GM18502 (cell line): ENCODE measurements around the gene ZNF576.
"Not testable (repeated sequence)": the region's sequence is repeated elsewhere in the genome, so short reads cannot be mapped to it uniquely, and the experiment has no call there.

Experiments used
- ATAC-seq: cut with Tn5 transposase; IDR thresholded peaks from one replicate; pipeline ENCODE4 v1.9.1; 2021; ENCODE audit warnings: mild to moderate bottlenecking; ENCODE audit not compliant: unreplicated experiment, poor library complexity

Gene ZNF576

GRCh38 chr19:43623889-43624670 lies 27.7 kb downstream of the ZNF576 start:
- no peak for ATAC-seq

- no peak for ATAC-seq
Measured at GRCh38 chr19:43624933-43625332, 28.5 kb downstream of the ZNF576 start.

- no peak for ATAC-seq
Measured at GRCh38 chr19:43625918-43626579, 29.7 kb downstream of the ZNF576 start.

DNA sequence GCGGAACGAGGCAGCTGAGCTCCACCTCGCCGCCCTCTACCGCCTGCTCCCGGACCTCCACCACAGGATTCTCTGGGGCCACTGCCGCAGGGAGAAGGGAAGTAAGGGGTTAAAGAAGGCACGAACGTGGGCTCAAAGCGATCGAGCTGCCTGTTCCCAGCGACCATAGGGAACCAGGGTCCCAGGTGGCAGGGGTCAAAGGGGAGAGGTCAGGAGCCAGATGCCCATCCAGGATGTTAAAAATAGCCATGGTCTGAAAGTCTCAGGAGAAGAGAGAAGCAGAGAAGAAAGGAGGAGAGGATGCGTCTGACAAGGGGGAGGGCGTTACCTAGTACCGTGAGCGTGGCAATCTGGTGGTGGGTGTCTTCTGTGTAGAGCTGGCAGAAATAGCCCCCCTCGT lies 30.4 kb downstream of the ZNF576 start:
- ATAC-seq, result no peak

GRCh38 chr19:43628646-43629326 lies 32.4 kb downstream of the ZNF576 start:
- no peak for ATAC-seq

GRCh38 chr19:43631491-43631890 lies 35.1 kb downstream of the ZNF576 start:
- no peak for ATAC-seq

GRCh38 chr19:43633520-43633919 lies 37.1 kb downstream of the ZNF576 start:
- ATAC-seq, result no peak

- ATAC-seq, result no peak
Measured at GRCh38 chr19:43634068-43634467, 37.7 kb downstream of the ZNF576 start.

DNA sequence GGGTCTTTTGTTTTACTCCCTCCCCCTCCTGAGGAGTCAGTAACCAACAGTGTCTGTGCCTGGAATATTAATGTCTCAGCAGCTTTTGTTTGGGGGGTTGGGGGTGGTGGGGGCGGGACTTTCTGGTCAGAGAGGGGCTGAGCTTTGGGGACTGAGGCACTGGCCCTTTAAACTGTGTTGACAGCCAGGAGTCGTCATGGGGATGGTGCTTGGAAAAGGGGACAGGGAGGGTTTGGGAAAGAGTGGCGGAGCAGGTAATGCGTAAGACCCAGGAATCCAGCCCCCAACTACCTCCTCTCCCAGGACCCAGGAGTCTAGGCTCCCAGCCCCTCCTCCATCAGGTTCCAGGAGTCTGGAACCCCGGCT lies 38.1 kb downstream of the ZNF576 start:
- ATAC-seq, result no peak

DNA sequence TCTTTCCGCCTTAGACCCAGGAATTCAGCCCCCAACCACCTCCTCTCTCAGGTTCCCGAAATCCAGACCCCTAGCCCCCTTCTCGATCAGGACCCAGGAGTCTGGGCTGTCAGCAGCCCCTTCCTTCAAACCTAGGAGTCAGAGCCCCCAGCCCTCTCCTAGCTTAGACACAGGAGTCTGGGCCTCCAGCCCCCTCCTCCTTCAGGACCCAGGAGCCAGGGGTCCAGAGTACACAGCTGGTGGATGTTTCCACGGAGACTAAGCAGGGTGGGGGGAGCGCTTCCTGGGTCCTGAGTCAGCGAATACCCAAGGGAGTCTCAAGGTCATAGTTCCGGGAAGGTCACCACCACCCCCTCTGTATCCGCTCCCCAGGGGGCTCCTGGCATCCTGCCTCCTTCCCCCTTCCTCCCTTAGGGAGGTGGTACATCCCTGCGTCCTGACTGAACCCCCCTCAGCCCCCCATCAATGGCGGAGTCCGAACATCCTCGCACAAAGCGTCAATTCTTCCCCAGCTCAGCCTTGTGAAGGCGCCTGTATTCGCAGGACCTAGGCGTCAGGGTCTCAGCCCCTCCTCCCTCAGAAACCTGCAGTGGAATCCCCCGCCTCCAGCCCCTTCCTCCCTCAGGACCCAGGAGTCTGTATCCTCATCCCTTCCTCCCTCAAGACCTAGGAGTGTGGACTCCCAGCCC lies 38.6 kb downstream of the ZNF576 start:
- no peak for ATAC-seq

DNA sequence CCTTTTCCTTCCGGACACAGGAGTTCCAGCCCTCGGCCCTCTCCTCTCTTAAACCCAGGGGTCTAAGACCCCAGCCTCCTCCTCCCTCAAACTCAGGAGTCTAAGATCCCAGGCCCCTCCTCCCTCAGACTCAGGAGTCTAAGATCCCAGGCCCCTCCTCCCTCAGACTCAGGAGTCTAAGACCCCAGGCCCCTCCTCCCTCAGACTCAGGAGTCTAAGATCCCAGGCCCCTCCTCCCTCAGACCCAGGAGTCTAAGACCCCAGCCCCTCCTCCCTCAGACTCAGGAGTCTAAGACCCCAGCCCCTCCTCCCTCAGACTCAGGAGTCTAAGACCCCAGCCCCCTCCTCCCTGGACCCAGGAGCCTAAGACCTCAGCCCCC lies 39.2 kb downstream of the ZNF576 start:
- ATAC-seq, result not testable (repeated sequence)

- ATAC-seq, result no peak
Measured at GRCh38 chr19:43636121-43636683, 39.8 kb downstream of the ZNF576 start.

GRCh38 chr19:43638214-43638994 lies 42.0 kb downstream of the ZNF576 start:
- no peak for ATAC-seq

GRCh38 chr19:43638995-43639518 lies 42.7 kb downstream of the ZNF576 start:
- no peak for ATAC-seq

DNA sequence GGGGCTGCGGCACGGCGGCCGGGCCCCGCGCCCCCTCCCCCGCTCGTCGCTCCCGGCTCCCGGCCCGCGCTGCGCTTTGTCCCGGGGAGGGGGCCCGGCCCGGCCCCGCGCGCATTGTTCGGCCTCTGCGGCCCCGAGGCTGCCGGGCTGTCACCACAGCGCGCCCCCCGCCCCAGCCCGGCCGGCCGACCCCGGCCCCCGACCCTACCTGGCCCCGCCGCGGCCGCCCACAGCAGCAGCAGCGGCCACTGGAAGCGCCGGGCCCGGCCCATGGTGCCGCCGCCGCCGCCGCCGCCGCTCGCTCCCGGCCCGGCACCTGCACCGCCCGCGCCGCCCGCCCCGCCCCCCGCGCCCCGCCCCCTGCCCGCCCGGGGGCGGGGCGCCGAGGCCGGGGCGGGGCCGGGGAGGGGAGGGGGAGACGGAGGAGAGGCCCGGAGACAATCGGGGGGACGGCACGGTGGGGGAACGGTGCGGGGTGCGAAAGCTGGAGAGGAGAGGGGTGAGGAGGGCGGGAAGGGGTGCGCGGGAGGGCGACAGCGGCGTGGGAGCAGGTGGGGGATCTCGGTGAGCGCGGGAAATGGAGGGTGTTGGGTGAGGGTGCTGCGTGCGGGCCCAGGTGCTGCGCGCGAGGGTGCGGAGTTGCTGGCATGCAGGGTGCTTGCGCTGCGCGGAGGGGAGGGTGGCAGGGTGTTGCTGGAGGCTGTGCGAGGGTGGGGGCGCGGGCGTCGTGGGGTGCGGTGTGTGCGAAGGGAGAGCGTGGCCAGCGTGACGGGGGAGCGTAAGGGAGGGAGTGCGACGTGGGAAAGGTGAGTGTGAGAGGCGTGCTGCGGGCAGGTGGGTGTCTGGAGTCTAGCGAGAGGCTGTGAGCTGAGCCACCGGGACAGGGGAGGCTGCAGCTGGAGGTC lies 43.4 kb downstream of the ZNF576 start, which contains the start of gene CADM4:
TSS of gene CADM4 (minus strand) at position 332 of the 905 bp plus-strand sequence. CDS start at position 272, 60 bp downstream.
- no peak for ATAC-seq

GRCh38 chr19:43640424-43640757 lies 44.0 kb downstream of the ZNF576 start:
- ATAC-seq, result no peak

- no peak for ATAC-seq
Measured at GRCh38 chr19:43641333-43641732, 44.9 kb downstream of the ZNF576 start.

GRCh38 chr19:43642531-43642930 lies 46.1 kb downstream of the ZNF576 start:
- ATAC-seq, result no peak

- no peak for ATAC-seq
Measured at GRCh38 chr19:43643326-43643725, 46.9 kb downstream of the ZNF576 start.
